Cardiac muscle cell (in vitro differentiated cells and primary cell): ENCODE results near the gene WDR1. TPM values are rescaled to one million over a fixed set of nuclear protein-coding genes. Genes with fewer than 3 reads are reported as not detected.
A peak's percentile ranks its signal among the peaks of the same experiment; 100 is the strongest.

Experiments used
- DNase-seq, 2 donors: peaks; one replicate each; pipeline versions ENCODE4 v3.0.0 to v3.0.0-alpha.2; 2010 to 2017; ENCODE audit warnings: low read depth in 1 of 2, low spot score in 1 of 2
- H3K27ac ChIP-seq: fragments of 200-600 bp; sonication (generic); 2 replicates; pipeline ENCODE4 v1.5.1; 2016
- H3K27me3 ChIP-seq: fragments of 200-600 bp; sonication (generic); 2 replicates; pipeline ENCODE4 v1.6.0; 2016; ENCODE audit warnings: control low read depth
- H3K36me3 ChIP-seq: fragments of 200-600 bp; sonication (generic); 2 replicates; pipeline ENCODE4 v1.5.1; 2016; ENCODE audit warnings: control low read depth
- H3K4me1 ChIP-seq: fragments of 200-600 bp; sonication (generic); 2 replicates; pipeline ENCODE4 v1.8.1; 2017; ENCODE audit warnings: low read depth, mild to moderate bottlenecking, mixed run types
- H3K4me3 ChIP-seq: fragments of 200-600 bp; sonication (generic); 2 replicates; pipeline ENCODE4 v1.5.1; 2016; ENCODE audit warnings: mild to moderate bottlenecking
- H3K9me3 ChIP-seq: fragments of 200-600 bp; sonication (generic); 2 replicates; pipeline ENCODE4 v1.5.1; 2017; ENCODE audit warnings: low read depth, mild to moderate bottlenecking, control low read depth
- CTCF ChIP-seq: IDR thresholded peaks from 2 replicates; pipeline ENCODE4 v1.5.1; 2012; ENCODE audit warnings: low read depth, mild to moderate bottlenecking, low read length
- polyA plus RNA-seq: library from polyadenylated mRNA; unstranded; fragments of >200 nt; fragmentation: Nextera tagmentation; extraction: Ambion mirVana; gene quantifications from 2 replicates; pipeline ENCODE4 v1.2.1, GENCODE V29; 2016
- total RNA-seq: library from RNA; depleted of rRNA; stranded (reverse); fragments of >200 nt; gene quantifications from 2 replicates; pipeline ENCODE4 v1.2.3, GENCODE V29; 2016

The WDR1 gene
- total and polyA plus RNA-seq, 2 experiments from 2014 or later, result 198 to 347 TPM

- Histone ChIP-seq H3K27ac (no peak overlapping the region), H3K4me3 (no peak overlapping the region), H3K36me3 (no peaks in the 10 kb centered on the region), H3K4me1 (no peaks in the 10 kb centered on the region), H3K27me3 (no peaks in the 10 kb centered on the region), H3K9me3 (no peaks in the 10 kb centered on the region)
- no peak for DNase-seq
- TF ChIP-seq CTCF, result peak; percentile 10
Measured at GRCh38 chr4:10140866-10141759, 24.5 kb upstream of the WDR1 start.

GRCh38 chr4:10139518-10139917 is 22.9 kb upstream of the WDR1 start:
- TF ChIP-seq CTCF, result no peak
- Histone ChIP-seq H3K9me3 (no peaks in the 10 kb centered on the region), H3K4me3 (no peak overlapping the region), H3K27ac (no peak overlapping the region), H3K36me3 (no peaks in the 10 kb centered on the region), H3K4me1 (no peaks in the 10 kb centered on the region), H3K27me3 (no peaks in the 10 kb centered on the region)
- DNase-seq, result no peak

GRCh38 chr4:10135260-10135659 is 18.7 kb upstream of the WDR1 start:
- Histone ChIP-seq H3K27me3 (no peaks in the 10 kb centered on the region), H3K4me1 (no peaks in the 10 kb centered on the region), H3K27ac (no peak overlapping the region), H3K4me3 (no peak overlapping the region), H3K9me3 (no peaks in the 10 kb centered on the region), H3K36me3 (no peaks in the 10 kb centered on the region)
- no peak for DNase-seq
- no peak for TF ChIP-seq CTCF

- no peak overlapping the region for H3K4me3 ChIP-seq
- no peaks in the 10 kb centered on the region for H3K36me3 ChIP-seq
- H3K27ac ChIP-seq, result no peak overlapping the region
- DNase-seq, result no peak
- no peaks in the 10 kb centered on the region for H3K4me1 ChIP-seq
- no peaks in the 10 kb centered on the region for H3K27me3 ChIP-seq
- no peaks in the 10 kb centered on the region for H3K9me3 ChIP-seq
- TF ChIP-seq CTCF, result no peak
Measured at GRCh38 chr4:10134141-10134540, 17.5 kb upstream of the WDR1 start.

- no peaks in the 10 kb centered on the region for H3K4me1 ChIP-seq
Measured at GRCh38 chr4:10131202-10131601, 14.6 kb upstream of the WDR1 start.

More at GRCh38 chr4:10131202-10131601, 14.6 kb upstream of the WDR1 start:
- Histone ChIP-seq H3K27me3 (no peaks in the 10 kb centered on the region), H3K4me3 (no peak overlapping the region), H3K36me3 (no peaks in the 10 kb centered on the region), H3K9me3 (no peaks in the 10 kb centered on the region), H3K27ac (no peak overlapping the region)
- DNase-seq, result no peak
- no peak for TF ChIP-seq CTCF
